Activated CD8-positive, alpha-beta memory T cell treated with anti-CD3 and anti-CD28 coated beads for 1 hour (primary cell): ENCODE measurements around the gene CAPN10.
A peak's percentile ranks its signal among the peaks of the same experiment; 100 is the strongest.

Source experiments
- DNase-seq, 2 donors: peaks; one replicate each; pipeline ENCODE4 v3.0.0-alpha.2; 2020; ENCODE audit warnings: low read depth in 1 of 2; ENCODE audit errors: extremely low read depth in 1 of 2

The CAPN10 gene

DNA sequence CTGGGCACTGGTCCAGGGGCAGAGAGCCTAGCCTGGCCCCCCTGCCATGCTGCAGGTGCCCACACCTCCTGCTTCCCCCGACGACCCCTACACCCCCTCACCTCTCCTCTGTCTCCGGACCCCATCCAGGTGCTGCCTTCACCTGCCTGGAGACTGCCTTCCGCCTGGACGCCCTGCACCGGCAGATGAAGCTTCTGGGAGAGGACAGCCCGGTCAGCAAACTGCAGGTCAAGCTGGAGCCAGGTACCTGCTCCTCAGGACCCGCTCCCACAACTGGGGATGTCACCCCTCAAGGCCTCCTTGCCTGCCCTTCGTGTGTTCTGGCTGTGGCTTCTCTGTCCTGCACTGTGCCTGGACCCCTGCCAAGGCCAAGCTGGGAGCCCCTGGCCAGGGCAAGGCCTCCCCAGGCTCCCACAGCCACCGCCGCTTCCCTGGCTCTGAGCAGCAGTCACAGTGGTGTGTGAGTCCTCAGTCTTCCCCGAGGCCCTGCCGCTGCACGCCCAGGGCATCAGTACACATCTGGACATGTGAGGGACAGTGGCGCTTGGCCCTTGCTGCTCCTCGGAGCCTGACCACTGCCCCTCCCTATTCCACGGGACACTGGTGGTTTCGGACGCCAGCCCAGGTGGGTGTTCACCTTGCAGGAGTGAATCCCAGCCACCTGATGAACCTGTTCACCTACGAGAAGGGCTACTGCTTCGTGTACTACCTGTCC lies 12.0 kb upstream of the CAPN10 start:
- no peak for DNase-seq

DNA sequence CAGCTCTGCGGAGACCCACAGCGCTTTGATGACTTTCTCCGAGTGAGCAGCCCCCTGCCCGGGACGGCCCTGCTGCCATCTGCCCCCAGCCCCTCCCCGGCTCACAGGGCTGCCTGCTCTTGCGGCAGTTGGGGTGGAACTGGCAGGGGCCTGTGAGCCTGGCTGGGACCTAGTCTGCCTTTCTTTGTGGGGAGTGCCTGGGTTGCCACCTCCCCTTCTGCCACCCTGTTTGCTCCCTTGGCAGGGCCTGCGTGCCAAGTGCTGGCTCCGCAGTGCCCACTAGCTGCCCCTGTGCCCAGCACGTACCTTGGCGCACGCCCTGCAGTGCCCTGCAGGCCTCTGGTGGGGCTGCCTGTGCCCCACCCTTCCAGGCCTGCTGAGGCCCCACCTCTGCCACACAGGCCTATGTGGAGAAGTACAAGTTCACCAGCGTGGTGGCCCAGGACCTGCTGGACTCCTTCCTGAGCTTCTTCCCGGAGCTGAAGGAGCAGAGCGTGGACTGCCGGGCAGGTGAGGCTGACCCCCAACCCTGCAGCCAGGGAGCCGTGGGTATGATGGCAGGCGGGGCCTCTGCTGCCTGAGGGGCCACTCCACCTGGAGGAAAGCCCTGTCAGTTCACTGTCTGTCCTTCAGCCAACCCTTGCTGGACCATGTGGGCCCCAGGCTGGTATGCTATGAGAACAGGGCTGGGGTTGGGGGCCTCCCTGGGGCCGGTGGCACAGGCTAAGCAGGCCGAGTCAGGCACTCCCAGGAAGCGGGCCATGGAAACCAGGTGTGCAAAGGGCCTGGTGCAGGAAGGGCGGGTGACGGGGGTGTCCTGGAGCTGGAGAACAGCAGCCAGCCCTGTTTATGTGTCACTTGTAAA lies 11.2 kb upstream of the CAPN10 start:
- no peak for DNase-seq

DNA sequence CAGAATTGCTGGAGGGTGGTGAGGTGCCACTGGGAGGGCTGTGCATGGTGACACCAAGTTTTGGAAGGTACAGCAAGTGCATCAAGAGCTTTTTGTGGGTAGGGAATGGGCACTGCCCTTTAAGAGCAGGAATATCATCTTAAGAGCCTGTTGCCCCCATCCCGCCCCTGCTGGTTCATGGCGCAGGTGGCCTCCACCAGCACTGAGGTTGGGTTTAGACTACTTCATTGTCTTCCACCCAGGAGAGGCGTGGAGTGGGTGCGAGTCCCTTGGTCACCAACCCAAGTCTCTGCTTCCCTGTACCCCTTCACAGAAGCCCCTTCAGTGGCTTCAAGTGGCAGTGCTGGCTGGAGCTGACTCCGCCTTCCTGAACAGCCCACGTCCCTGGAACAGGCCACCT lies 10.5 kb upstream of the CAPN10 start:
- no peak for DNase-seq

DNA sequence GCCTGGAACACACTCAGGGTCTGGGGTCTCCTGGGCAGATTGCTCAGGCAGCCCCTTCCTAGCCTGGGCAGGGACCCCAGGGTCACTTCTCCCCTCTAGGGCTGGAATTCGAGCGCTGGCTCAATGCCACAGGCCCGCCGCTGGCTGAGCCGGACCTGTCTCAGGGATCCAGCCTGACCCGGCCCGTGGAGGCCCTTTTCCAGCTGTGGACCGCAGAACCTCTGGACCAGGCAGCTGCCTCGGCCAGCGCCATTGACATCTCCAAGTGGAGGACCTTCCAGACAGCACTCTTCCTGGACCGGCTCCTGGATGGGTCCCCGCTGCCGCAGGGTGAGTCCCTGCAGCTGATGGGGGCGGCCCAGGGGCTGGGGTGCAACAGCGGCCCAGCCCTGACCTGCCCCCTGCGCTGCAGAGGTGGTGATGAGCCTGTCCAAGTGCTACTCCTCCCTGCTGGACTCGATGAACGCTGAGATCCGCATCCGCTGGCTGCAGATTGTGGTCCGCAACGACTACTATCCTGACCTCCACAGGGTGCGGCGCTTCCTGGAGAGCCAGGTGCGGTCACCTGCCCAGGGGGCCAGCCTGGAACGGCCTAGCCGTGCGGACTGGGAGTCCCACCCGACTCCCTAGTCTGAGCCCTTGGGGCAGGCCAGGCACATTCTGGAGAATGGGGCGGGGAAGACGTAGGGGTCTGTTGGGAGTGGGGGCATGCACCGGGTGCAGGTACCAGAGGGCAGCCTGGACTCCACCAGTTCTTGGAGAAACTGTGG lies 9.9 kb upstream of the CAPN10 start:
- DNase-seq, result no peak

DNA sequence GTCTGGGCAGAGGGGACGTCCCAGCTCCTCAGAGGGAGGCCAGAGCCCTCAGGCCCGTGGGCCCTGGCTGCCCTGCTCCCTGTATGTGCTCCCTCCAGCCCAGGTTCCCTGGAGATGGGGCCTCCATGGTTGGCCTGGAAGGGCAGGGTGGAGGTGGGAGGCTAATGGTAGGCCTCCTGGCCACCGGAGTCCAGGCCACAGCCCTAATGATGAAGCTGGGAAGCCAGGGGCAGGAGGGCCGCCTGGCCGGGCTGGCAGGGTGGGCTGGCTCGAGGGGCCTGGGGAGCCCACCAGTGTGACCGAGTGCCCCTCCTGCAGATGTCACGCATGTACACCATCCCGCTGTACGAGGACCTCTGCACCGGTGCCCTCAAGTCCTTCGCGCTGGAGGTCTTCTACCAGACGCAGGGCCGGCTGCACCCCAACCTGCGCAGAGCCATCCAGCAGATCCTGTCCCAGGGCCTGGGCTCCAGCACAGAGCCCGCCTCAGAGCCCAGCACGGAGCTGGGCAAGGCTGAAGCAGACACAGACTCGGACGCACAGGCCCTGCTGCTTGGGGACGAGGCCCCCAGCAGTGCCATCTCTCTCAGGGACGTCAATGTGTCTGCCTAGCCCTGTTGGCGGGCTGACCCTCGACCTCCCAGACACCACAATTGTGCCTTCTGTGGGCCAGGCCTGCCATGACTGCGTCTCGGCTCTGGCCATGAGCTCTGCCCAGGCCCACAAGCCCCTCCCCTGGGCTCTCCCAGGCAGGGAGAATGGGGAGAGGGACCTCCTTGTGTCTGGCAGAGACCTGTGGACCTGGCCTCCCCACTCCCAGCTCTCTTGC lies 9.0 kb upstream of the CAPN10 start:
- no peak for DNase-seq

DNA sequence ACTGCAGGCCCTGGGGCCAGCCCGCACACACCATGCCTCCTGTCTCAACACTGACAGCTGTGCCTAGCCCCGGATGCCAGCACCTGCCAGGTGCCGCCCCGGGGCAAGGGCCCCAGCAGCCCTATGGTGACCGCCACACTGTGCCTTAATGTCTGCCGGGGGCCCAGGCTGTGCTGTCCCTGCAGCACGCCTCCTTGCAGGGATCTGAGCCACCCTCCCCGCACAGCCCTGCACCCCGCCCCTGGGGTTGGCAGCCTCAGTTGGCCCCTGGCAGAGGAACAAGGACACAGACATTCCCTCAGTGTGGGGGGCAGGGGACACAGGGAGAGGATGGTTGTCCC lies 8.5 kb upstream of the CAPN10 start:
- no peak for DNase-seq

DNA sequence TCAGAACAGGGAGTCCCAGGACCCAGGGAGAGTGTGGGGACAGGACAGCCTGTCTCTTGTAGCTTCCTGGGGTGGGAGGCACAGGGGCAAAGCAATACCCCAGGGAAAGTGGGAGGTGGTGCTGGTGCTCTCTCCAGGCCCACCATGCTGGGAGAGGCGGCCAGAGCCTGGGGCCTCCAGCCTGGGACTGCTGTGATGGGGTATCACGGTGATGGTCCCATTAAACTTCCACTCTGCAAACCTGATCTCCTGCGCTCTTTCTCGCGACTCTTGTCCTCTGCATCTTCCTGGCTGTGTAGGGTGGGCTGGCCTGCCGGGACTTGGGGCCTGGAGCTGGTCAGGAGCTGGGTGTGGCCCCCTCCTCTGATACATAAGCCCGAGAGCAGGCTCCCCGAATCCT lies 8.0 kb upstream of the CAPN10 start:
- DNase-seq, result no peak

DNA sequence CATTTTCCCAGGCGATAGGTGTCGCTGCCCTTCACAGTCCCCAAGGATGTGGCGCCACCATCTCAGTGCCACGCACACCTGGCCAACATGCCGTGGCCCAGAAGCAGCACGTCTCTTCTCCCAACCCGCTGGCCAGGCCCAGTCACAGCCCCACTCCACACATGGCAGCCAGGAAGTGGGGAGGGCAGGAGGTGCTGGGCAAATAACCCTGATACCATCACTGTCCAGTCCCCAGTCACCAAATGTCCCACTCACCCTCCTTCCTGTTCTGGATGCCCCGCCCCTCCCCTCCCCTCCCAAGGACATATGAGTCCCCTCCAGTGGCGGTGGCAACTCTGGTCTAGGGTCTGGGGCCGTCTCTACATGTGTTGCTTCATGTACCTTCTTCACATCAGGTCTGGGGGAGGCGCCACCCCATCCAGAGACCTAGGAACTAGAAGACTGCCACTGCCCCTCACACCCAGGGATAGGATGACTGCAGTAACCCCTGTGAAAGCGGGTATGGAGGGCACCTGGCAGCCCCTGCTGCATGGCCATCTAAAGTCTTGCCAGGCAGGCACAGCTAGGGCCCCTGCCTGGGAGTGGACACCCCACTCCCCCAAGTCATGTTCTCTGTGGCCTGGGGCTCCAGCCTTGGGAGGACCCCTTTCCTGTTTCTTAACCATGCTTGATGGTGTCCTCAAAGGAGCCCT lies 7.3 kb upstream of the CAPN10 start:
- no peak for DNase-seq

DNA sequence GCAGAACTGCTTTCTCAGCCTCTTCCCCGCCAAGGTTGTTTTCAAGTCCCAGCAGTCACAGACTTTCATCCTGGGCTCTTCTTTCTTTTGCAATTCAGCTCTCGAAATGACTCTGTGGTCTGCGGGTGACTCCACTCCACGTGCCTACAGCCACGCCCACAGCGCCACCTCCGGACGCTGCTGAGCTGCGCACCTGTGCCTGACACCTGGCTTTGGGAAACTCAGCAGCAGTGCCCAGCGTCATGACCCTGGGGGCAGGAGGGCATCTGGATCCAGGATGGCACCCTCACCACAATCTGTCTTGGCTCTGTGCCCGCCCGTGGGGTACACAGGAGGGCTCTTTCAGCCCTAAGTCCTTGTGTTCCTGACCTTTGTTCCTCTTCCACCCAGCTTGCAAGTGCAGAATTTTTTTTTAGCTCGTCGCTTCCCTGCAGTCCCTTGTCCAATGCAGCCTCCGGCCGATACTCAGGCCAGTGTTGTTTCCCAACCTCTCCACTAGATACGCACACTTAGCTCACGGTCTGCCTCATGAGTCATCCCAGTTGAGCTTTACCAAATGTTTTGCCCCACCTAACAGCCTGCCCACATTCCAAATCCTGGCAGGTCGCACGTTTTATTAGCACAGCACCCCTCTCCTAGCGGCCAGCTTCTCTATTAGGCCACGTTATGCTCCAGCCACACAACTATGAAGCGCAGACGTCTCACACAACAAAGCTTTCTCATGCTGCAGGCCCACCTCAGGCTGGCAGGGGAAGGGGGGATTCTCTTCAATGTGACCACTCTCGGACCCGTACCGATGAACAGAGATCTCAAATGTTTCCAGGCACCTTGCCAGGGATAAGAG lies 6.5 kb upstream of the CAPN10 start:
- DNase-seq, result peak; percentile 51 to 57

DNA sequence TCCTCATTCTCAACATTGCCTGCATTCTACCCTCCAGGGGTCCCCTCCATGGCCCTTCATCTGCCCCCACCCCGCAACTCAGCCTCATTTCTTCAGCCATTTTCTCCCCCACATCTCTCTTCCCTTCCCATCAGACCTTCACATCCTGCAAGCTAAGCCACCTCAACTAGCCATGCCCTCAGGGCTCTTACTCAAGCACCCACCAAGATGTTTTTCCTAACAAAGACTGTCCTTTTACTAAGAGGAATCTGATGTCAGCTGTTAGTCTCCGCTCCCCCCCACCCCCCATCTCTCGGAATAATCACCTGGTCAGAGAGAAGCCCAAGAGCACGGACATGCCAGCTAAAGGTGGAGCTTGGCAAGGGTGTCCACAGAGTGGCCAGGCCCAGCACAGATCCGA lies 4.7 kb upstream of the CAPN10 start:
- DNase-seq, result no peak

DNA sequence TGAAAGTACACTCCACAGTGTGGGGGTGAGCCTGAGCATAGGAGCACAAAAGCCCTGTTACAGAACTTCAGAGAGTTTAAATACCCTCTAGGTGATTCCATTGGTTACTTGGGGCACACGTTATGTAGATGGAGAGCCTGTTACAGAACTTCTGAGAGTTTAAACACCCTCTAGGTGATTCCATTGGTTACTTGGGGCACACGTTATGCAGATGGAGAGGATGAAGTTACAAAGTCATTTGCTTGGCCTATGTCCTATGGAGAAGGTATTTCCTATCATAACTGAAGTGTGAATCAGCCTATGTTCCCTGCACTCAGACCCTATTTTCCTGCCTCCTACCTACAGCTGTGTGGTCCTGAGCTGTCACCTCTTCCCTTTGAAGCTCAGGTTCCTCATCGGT lies 3.8 kb upstream of the CAPN10 start:
- no peak for DNase-seq

DNA sequence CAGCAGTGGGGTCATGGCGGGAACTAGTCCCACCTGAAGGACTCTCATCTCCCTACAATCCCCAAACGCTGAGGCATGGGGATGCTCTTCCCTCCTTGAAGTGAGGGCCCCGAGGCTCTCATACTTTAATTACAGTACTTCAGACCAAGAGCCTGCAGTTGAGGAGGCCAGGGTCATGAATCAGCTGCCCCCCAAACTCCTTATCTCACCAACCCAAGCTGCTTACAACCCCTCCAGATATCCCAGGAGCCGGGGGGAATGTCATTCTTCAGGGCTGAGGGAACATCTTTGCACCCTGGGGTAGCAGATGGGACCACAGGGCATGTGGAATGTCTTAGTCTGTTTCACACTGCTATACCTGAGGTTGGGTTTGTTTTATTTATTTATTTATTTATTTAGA lies 2.8 kb upstream of the CAPN10 start:
- DNase-seq, result no peak

DNA sequence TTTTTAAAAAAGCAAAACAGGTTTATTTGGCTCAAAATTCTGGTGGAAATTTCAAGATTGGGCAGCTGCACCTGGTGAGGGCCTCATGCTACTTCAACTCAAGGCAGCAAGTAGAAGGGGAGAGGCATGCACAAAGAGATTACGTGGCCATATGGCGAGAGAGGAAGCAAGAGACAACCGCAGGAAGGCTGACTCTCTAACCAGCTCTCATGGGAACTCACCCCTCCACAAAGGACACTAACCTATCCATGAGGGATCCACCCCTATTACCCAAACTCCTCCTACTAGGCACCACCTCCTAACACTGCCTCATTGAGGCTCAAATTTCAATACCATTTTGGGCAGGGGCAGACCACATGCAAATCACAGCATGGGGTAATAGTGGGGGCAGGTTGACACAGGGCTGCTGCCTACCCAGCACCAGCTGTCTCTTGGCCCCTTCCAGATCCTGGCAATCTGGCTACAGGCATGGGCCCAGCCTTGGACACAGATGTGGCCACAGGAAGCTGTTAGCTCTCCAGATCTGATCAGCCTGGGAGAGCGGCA lies 2.0 kb upstream of the CAPN10 start:
- no peak for DNase-seq

DNA sequence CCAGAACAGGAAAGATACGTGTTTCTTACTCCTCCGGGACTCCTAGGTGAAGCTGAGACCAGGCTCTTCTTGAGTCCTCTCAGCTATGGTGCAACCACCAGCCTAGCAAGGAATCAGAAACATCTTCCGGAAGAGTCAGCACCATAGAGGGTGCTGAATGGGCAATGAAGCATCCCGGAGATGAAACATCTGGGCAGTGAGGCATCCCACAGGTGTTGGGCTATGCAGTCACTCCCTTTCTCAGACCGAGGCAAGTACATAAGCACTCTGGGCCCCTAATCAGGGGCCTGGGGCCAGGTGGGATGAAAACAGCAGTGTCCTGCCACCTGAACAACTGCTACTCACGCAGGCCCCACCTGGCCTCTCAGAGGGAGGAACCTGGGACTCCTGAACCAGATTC lies 1.4 kb upstream of the CAPN10 start:
- no peak for DNase-seq

DNA sequence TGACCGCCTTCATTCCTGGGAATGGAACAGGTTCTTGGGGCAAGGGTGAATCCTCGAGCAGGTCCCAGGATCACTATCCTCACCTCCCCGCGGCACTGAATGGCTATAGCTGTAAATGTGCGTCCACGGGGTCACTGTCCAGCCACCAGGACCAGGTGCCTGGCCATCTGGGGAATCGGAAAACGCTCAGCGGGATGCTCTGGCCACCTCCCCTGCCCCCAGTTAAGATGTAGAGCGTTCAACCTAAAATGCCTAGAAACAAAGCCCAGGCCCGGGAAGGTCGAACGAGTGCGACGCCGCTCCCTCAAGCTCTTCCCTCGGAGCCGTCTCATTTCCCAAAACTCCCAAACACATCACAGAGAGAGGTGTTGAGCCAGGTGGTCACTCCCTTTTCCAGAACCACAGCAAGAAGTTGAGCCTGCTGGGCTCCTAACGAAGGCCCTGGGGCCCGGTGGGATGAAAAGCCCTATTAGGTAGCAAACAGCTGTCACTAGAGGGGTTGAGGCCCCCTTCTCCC lies 795 bp upstream of the CAPN10 start:
- DNase-seq, result no peak

DNA sequence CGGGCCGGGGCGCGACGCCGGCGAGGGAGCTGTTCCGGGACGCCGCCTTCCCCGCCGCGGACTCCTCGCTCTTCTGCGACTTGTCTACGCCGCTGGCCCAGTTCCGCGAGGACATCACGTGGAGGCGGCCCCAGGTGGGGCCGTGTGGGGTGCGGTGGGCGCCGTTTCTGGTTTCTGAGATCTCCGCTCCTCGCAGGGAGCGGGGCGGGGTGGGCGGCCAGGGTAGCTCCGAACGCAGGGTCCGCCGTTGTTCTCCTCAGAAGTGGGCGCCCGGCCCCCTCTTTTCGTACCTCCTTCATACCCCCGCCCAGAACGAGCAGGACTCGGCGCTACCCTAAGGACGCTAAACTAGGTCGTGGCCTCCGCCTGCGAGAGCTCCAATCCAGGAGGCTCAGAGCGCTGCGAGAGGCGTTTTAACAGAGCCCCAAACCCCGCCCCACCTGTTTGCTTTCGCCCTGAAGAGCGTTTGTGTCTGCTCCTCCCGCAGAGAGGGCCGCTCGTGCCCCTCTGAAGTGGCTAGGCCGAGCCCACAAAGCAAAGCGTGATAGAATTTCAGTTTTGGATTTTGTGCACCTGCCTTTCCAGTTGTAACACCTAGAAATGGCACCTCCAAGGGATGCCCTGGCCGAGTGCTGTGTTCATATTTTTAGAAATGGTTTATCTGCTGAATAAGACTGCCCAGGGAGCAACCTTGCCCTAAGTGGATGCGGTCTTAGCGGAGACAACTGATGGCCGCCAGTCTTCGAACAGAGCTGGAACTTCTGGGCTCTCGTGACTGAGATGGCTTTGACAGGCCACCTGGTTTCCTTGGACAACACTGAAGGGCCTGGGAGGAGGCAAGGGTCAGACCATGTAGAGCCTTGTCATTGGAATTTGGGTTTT lies 626 bp downstream of the CAPN10 start:
- peak in 1 of 2 donors; percentile 28 for DNase-seq

DNA sequence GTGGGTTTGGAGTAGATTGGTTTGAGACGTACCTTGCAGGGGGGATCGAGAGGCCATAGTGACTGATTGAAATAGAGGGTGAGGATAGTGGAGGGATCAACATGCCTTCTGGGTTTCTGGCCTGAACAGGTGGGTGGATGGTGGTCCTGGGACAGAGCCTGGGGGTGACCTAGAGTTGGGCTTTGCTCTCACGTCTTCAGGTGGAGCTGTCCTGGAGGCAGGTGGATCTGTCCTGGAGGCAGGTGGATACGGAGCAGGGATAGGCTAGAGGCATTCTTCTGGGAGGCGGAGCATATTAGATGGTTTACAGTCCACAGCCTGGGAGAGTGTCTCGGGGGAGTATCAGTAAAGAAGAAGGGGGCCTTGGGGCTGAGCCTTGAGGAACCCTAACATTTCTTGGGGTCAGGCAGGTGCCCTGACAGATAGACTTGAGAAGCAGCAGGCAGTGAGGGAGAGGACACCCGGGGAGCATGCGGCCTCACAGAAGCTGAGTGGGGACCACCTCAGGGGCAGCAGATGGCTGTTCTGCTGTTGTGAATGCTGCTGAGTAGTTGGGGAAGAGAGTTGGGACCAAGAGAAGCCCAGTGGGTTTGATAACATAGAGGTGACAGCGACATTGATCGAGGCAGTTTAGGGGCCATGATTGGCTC lies 1.6 kb downstream of the CAPN10 start:
- DNase-seq, result no peak
